Activated T-helper 1 cell treated with Interleukin-2 at 50 U/mL for 16 hours (primary cell): Measurements from ENCODE around the gene ABCE1.

Experiments used
- DNase-seq: peaks from one replicate; pipeline ENCODE4 v3.0.0-alpha.2; 2020; ENCODE audit warnings: low read depth

The ABCE1 gene

GRCh38 chr4:145097821-145098674 lies at the start of gene ABCE1, which contains the start of gene ANAPC10:
Gene ABCE1, plus strand, starts transcription at chr4:145098311. Its CDS starts 6,102 bp downstream, at chr4:145104413.
Gene ANAPC10, minus strand, starts transcription at chr4:145098196. Its CDS starts 2,097 bp downstream, at chr4:145096099.
- DNase-seq: peak; percentile 88

DNA sequence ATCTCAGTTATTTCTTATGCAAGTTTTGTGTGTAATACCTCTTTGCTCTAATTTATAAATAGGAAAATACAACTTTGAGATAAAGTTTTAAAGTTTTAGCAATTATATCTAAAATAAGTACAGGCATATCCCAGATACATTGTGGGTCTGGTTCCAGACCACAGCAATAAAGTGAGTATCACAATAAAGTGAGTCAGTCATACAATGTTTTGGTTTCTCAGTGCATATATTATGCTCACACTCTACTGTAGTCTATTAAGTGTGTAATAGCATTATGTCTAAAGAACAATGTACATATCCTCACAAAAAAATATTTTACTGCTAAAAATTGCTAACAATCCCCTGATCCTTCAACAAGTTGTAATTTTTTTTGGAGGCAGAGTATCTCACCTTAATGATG lies 49.3 kb upstream of the ABCE1 start:
- DNase-seq: no peak

GRCh38 chr4:145049241-145049640 lies 48.9 kb upstream of the ABCE1 start:
- DNase-seq: no peak

- DNase-seq: no peak
Measured at GRCh38 chr4:145055533-145056257, 42.4 kb upstream of the ABCE1 start.

DNA sequence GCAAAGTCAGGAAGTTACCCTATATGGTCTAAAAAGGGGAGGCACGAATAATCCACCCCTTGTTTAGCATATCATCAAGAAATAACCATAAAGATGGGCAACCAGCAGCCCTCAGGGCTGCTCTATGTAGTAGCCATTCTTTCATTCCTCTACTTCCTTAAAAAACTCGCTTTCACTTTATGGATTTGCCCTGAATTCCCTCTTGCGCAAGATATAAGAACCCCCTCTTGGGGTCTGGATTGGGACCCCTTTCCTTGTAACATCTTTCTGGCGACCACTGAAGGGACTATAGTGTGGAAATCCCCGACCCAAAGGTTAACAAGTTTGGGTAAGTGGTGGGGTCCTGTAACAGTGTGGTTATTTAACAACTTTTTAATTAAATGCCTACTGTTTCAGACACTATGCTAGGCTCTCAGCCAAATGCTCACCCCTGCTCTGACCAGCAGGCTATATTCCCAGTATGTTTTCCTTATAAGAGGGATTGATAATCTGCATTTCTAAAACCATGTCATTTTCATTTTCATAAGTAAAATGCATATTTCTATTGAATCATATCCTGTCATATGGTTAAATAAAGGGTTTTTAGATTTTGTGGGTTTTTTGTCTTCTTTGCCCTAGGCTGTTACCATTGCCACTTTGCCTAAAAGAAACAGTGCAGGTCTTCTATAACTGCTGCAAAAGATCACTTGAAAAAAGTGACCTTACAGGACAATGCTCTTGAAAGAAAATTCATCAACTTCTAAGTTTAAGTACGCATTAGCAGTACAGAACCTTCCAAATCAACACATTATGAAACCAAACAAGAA lies 41.6 kb upstream of the ABCE1 start:
- no peak for DNase-seq

DNA sequence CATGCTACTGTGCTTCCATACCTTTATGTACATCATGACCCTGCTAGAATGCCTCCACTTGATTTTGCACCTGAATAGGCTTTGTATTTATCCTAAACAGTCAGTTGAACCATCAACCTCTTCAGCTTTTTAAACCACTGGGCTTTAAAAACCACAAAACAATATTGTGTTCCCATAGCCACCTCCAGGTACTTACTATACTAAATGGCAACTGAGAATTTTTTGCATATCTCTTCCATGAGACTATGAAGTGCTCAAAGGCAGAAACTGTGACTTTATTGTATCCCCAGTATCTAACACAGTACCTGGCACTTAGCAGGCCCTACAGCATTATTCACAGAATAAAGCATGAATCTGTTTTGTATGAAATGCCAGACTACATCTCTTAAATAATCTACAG lies 39.9 kb upstream of the ABCE1 start:
- no peak for DNase-seq

GRCh38 chr4:145061318-145061920 lies 36.7 kb upstream of the ABCE1 start:
- no peak for DNase-seq

DNA sequence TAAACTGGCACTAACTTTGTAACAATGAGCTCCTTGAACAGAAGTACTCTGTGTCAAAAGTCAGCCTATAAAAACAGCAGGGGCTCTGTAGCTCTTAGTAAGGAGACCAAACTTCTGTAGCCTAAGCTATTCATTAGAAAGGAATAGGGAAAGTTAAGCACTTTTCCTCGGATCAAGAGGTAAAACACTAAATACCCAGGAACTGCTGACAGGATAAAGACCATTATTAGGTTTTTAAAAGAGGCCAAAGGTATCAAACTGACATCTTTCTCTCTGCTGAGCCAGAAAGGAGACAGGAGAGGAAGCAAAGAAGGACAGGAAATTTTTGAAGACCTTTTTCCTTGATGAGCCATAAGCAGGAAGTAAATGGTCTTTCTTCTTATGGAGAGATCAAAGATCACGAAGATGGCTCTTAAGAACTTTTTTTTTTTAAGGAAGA lies 32.0 kb upstream of the ABCE1 start:
- no peak for DNase-seq

DNA sequence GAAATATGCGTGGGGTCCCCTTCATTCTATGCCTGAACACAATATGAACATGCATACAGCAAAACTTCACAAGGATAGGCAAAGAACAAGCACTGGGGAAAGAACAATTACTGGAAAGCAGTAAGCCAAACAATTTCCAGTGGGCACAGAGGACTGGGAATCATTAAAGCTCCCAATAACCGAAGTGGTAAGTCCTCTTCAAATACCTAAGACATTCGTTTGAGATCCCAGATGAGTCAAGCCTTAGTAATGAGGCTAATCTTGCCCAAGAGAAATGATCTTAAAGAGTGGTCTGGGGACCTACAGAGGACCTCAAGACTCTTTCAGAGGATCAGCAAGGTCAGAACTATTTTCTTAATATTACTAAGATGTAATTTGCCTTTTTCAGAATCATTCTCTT lies 28.8 kb upstream of the ABCE1 start:
- DNase-seq: no peak

- DNase-seq: no peak
Measured at GRCh38 chr4:145071560-145071959, 26.6 kb upstream of the ABCE1 start.

- no peak for DNase-seq
Measured at GRCh38 chr4:145075742-145076468, 22.2 kb upstream of the ABCE1 start.

- no peak for DNase-seq
Measured at GRCh38 chr4:145076469-145076855, 21.6 kb upstream of the ABCE1 start.

DNA sequence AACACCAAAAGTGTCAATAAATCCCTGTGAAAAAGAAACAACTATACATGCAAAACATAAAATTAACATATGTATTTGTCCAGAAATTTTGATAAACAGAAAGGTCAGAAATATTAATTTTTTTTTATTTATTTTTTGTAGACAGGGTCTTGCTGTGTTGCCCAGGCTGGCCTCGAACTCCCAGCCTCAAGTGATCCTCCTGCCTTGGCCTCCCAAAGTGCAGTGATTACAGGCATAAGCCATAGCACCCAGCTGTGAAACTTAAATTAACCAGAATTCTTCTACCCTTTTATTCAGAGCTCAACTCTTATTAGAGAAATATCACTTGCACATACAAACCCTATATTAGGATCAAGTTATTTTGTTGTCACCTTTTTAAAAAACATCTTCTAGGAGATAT lies 16.4 kb upstream of the ABCE1 start:
- DNase-seq: no peak

GRCh38 chr4:145083891-145084605 lies 14.1 kb upstream of the ABCE1 start:
- DNase-seq: no peak

GRCh38 chr4:145090380-145090779 lies 7.7 kb upstream of the ABCE1 start:
- DNase-seq: no peak

GRCh38 chr4:145093638-145094037 lies 4.5 kb upstream of the ABCE1 start:
- DNase-seq: no peak

GRCh38 chr4:145097331-145097820 lies 735 bp upstream of the ABCE1 start:
- no peak for DNase-seq

GRCh38 chr4:145098675-145099037 lies 545 bp downstream of the ABCE1 start:
- DNase-seq: no peak

- no peak for DNase-seq
Measured at GRCh38 chr4:145099653-145100052, 1.5 kb downstream of the ABCE1 start.

DNA sequence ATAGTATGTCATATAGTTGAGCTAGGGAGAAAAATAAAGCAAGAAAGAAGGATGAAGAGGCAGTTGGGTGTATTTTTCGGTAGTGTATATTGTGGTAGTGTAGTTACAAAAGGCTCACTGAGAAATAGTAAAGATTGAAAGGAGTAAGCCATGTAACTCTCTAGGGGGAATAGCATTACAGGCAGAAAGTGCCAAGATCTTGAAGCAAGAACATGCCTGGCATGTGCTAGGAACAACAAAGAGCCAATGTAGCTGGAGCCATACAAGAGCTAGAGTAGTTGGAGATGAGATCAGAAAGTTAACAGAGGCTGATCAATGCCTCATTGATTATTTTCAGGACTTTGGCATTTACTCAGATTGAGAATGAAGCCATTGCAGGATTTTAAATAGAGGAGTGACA lies 3.0 kb downstream of the ABCE1 start:
- DNase-seq: no peak

DNA sequence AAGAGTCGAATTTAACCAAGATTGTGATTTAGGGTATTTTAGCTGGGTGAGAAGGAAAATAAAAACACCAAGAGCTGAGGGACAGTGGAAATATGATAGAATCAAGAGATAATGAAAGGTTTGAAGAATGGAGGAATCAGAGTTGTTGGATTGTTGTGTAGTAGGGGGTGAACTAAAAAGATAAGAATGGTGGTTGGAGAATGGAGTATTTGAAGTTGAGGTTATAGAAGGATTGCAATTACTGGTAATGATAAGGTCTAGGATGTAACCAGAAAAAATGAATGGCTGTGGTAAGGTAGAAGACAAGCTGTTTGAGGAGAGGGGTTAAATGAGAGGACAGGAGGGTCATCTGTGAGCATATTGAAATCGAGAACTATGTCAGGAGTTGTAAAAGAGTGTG lies 4.5 kb downstream of the ABCE1 start:
- DNase-seq: no peak
